ENCODE measurements around the gene SLC12A8. TPM values are rescaled to one million over a fixed set of nuclear protein-coding genes. Genes with fewer than 3 reads are reported as not detected.

SLC12A8 gene
- total RNA-seq, 1 donor from 2014 or later = 8.0 TPM

GRCh38 chr3:125150525-125151441 lies 61.8 kb downstream of the SLC12A8 start:
- H3K36me3 Mint-ChIP-seq = no peaks in the 10 kb centered on the region
- H3K4me1 Mint-ChIP-seq = peaks cover 4% of the 10 kb centered on the region
- DNase-seq (ENCODE audit: low spot score in 2 of 2, unreplicated experiment in 2 of 2) = no peak

GRCh38 chr3:125149462-125149861 lies 63.1 kb downstream of the SLC12A8 start:
- DNase-seq (ENCODE audit: low spot score in 2 of 2, unreplicated experiment in 2 of 2) = no peak
- Mint-ChIP-seq H3K27me3 (ENCODE audit: low read depth) (no peaks in the 10 kb centered on the region), H3K36me3 (no peaks in the 10 kb centered on the region), H3K9me3 (no peaks in the 10 kb centered on the region), H3K4me3 (no peak overlapping the region), H3K4me1 (peaks cover 9% of the 10 kb centered on the region), H3K27ac (no peak overlapping the region)
- no peak for TF ChIP-seq CTCF (IDR thresholded peaks at IDR 0.05; ENCODE audit: unreplicated experiment)

More at GRCh38 chr3:125150525-125151441, 61.8 kb downstream of the SLC12A8 start:
- Mint-ChIP-seq H3K27ac (no peak overlapping the region), H3K9me3 (no peaks in the 10 kb centered on the region), H3K27me3 (ENCODE audit: low read depth) (no peaks in the 10 kb centered on the region), H3K4me3 (no peak overlapping the region)
- peak; percentile 27 for TF ChIP-seq CTCF (IDR thresholded peaks at IDR 0.05; ENCODE audit: unreplicated experiment)

GRCh38 chr3:125148836-125149235 lies 63.7 kb downstream of the SLC12A8 start:
- Mint-ChIP-seq H3K36me3 (no peaks in the 10 kb centered on the region), H3K27me3 (ENCODE audit: low read depth) (no peaks in the 10 kb centered on the region), H3K27ac (no peak overlapping the region), H3K4me1 (peaks cover 15% of the 10 kb centered on the region), H3K9me3 (no peaks in the 10 kb centered on the region), H3K4me3 (no peak overlapping the region)
- TF ChIP-seq CTCF (IDR thresholded peaks at IDR 0.05; ENCODE audit: unreplicated experiment) = no peak
- no peak for DNase-seq (ENCODE audit: low spot score in 2 of 2, unreplicated experiment in 2 of 2)

- H3K36me3 Mint-ChIP-seq = no peaks in the 10 kb centered on the region
- H3K27me3 Mint-ChIP-seq (ENCODE audit: low read depth) = no peaks in the 10 kb centered on the region
- DNase-seq (ENCODE audit: low spot score in 2 of 2, unreplicated experiment in 2 of 2) = no peak
These were observed 64.3 kb downstream of the SLC12A8 start for GRCh38 chr3:125148016-125148812.

GRCh38 chr3:125147491-125147820 lies 65.1 kb downstream of the SLC12A8 start:
- no peaks in the 10 kb centered on the region for H3K36me3 Mint-ChIP-seq
- peaks cover 5% of the 10 kb centered on the region for H3K27me3 Mint-ChIP-seq (ENCODE audit: low read depth)
- TF ChIP-seq CTCF (IDR thresholded peaks at IDR 0.05; ENCODE audit: unreplicated experiment) = no peak
- no peak overlapping the region for H3K27ac Mint-ChIP-seq
- DNase-seq (ENCODE audit: low spot score in 2 of 2, unreplicated experiment in 2 of 2) = no peak
- peaks cover 28% of the 10 kb centered on the region for H3K4me1 Mint-ChIP-seq
- no peaks in the 10 kb centered on the region for H3K9me3 Mint-ChIP-seq
- H3K4me3 Mint-ChIP-seq = no peak overlapping the region

More at GRCh38 chr3:125148016-125148812, 64.3 kb downstream of the SLC12A8 start:
- H3K4me1 Mint-ChIP-seq = peaks cover 21% of the 10 kb centered on the region
- no peak overlapping the region for H3K27ac Mint-ChIP-seq
- no peak overlapping the region for H3K4me3 Mint-ChIP-seq
- no peaks in the 10 kb centered on the region for H3K9me3 Mint-ChIP-seq
- TF ChIP-seq CTCF (IDR thresholded peaks at IDR 0.05; ENCODE audit: unreplicated experiment) = no peak

All from mesothelial cell of epicardium (in vitro differentiated cells).